RPMI8226 (cell line): Measurements from ENCODE around the gene KAT7.
A peak's percentile ranks its signal among the peaks of the same experiment; 100 is the strongest.

Experiments
- DNase-seq: peaks from one replicate; pipeline ENCODE4 v3.0.0-alpha.2; 2015

The KAT7 gene

GRCh38 chr17:49760932-49761558 lies 27.4 kb upstream of the KAT7 start:
- DNase-seq: no peak

- no peak for DNase-seq
Measured at GRCh38 chr17:49762151-49762941, 26.1 kb upstream of the KAT7 start.

- peak; percentile 97 for DNase-seq
Measured at GRCh38 chr17:49763735-49764558, 24.5 kb upstream of the KAT7 start, which contains the start of gene FAM117A. Gene FAM117A (minus strand): TSS chr17:49764131. CDS start chr17:49764087, 44 bp downstream.

- DNase-seq: no peak
Measured at GRCh38 chr17:49764559-49765180, 23.8 kb upstream of the KAT7 start.

GRCh38 chr17:49766918-49767530 lies 21.5 kb upstream of the KAT7 start:
- no peak for DNase-seq

GRCh38 chr17:49775546-49776260 lies 12.8 kb upstream of the KAT7 start:
- no peak for DNase-seq

- no peak for DNase-seq
Measured at GRCh38 chr17:49776551-49777300, 11.8 kb upstream of the KAT7 start.

- no peak for DNase-seq
Measured at GRCh38 chr17:49777563-49777962, 10.9 kb upstream of the KAT7 start.

- no peak for DNase-seq
Measured at GRCh38 chr17:49779156-49779738, 9.2 kb upstream of the KAT7 start.

GRCh38 chr17:49779739-49780231 lies 8.7 kb upstream of the KAT7 start:
- peak; percentile 35 for DNase-seq

GRCh38 chr17:49783071-49783715 lies 5.3 kb upstream of the KAT7 start:
- DNase-seq: no peak

- DNase-seq: no peak
Measured at GRCh38 chr17:49783791-49784190, 4.7 kb upstream of the KAT7 start.

- no peak for DNase-seq
Measured at GRCh38 chr17:49784636-49785035, 3.8 kb upstream of the KAT7 start.

GRCh38 chr17:49787884-49788477 lies 500 bp upstream of the KAT7 start:
- no peak for DNase-seq

- no peak for DNase-seq
Measured at GRCh38 chr17:49789243-49789578, 730 bp downstream of the KAT7 start.

- no peak for DNase-seq
Measured at GRCh38 chr17:49793309-49793708, 4.8 kb downstream of the KAT7 start.

- no peak for DNase-seq
Measured at GRCh38 chr17:49795372-49795771, 6.9 kb downstream of the KAT7 start.

GRCh38 chr17:49798182-49798581 lies 9.7 kb downstream of the KAT7 start:
- no peak for DNase-seq

GRCh38 chr17:49798738-49799137 lies 10.3 kb downstream of the KAT7 start:
- DNase-seq: no peak

GRCh38 chr17:49809056-49809455 lies 20.6 kb downstream of the KAT7 start:
- no peak for DNase-seq
